Cortex of kidney (tissue), 1 donor: ENCODE measurements around the gene TENM4.

Experiments
- DNase-seq: peaks from one replicate; lab custom pipeline; 2025; lab: John Stamatoyannopoulos, UW

The TENM4 gene

GRCh38 chr11:79084382-79084781 lies 356.4 kb downstream of the TENM4 start:
- DNase-seq: no peak

- DNase-seq: no peak
Measured at GRCh38 chr11:79083352-79083751, 357.5 kb downstream of the TENM4 start.

GRCh38 chr11:79082907-79083306 lies 357.9 kb downstream of the TENM4 start:
- no peak for DNase-seq

GRCh38 chr11:79082280-79082679 lies 358.6 kb downstream of the TENM4 start:
- no peak for DNase-seq

- no peak for DNase-seq
Measured at GRCh38 chr11:79081471-79082031, 359.3 kb downstream of the TENM4 start.

GRCh38 chr11:79080551-79080950 lies 360.3 kb downstream of the TENM4 start:
- no peak for DNase-seq

- no peak for DNase-seq
Measured at GRCh38 chr11:79078999-79079398, 361.8 kb downstream of the TENM4 start.

GRCh38 chr11:79078456-79078855 lies 362.4 kb downstream of the TENM4 start:
- no peak for DNase-seq

GRCh38 chr11:79077702-79078330 lies 363.0 kb downstream of the TENM4 start:
- DNase-seq: no peak

GRCh38 chr11:79076526-79077115 lies 364.2 kb downstream of the TENM4 start:
- no peak for DNase-seq

GRCh38 chr11:79074547-79074946 lies 366.3 kb downstream of the TENM4 start:
- DNase-seq: no peak

GRCh38 chr11:79071190-79071589 lies 369.6 kb downstream of the TENM4 start:
- DNase-seq: no peak

- no peak for DNase-seq
Measured at GRCh38 chr11:79070518-79070917, 370.3 kb downstream of the TENM4 start.

GRCh38 chr11:79069504-79069903 lies 371.3 kb downstream of the TENM4 start:
- DNase-seq: no peak

GRCh38 chr11:79068356-79068755 lies 372.5 kb downstream of the TENM4 start:
- DNase-seq: no peak

GRCh38 chr11:79067352-79067679 lies 373.5 kb downstream of the TENM4 start:
- no peak for DNase-seq

- DNase-seq: no peak
Measured at GRCh38 chr11:79066456-79067351, 374.1 kb downstream of the TENM4 start.

- no peak for DNase-seq
Measured at GRCh38 chr11:79062814-79063762, 377.7 kb downstream of the TENM4 start.

GRCh38 chr11:79060081-79060953 lies 380.5 kb downstream of the TENM4 start:
- no peak for DNase-seq

GRCh38 chr11:79059141-79059540 lies 381.7 kb downstream of the TENM4 start:
- no peak for DNase-seq
